DND-41 (cell line): Measurements from ENCODE around the gene RHBDL2.

Experiments
- ATAC-seq: fragments of 200-7000 bp; cut with Tn5 transposase; 3 replicates; pipeline ENCODE4 v1.9.1; 2021; ENCODE audit warnings: low read depth; ENCODE audit not compliant: insufficient read depth
- DNase-seq: peaks from one replicate; pipeline ENCODE4 v3.0.0-alpha.2; 2020
- H2AFZ ChIP-seq: 2 replicates; pipeline ENCODE4 v1.6.0; 2012; ENCODE audit warnings: low read depth, low read length
- H3K27ac ChIP-seq: 2 replicates; pipeline ENCODE4 v1.5.1; 2012; ENCODE audit warnings: low read length, inconsistent platforms
- H3K27me3 ChIP-seq: fragments of 200-600 bp; sonication (generic); 2 replicates; pipeline ENCODE4 v1.6.0; 2012; ENCODE audit warnings: low read length, mild to moderate bottlenecking, inconsistent platforms; ENCODE audit not compliant: insufficient read depth, poor library complexity
- H3K36me3 ChIP-seq: 2 replicates; pipeline ENCODE4 v1.5.1; 2012; ENCODE audit warnings: low read length, inconsistent platforms; ENCODE audit not compliant: insufficient read depth
- H3K4me1 ChIP-seq: 2 replicates; pipeline ENCODE4 v1.5.1; 2012; ENCODE audit warnings: mild to moderate bottlenecking, low read length; ENCODE audit not compliant: insufficient read depth
- H3K4me2 ChIP-seq: 2 replicates; pipeline ENCODE4 v1.6.0; 2012; ENCODE audit warnings: mild to moderate bottlenecking, moderate library complexity, low read length, inconsistent platforms; ENCODE audit not compliant: insufficient read depth
- H3K4me3 ChIP-seq, 2 experiments: fragments of 200-600 bp in 1 of 2; shearing (Covaris generic) in 1 of 2; 2 replicates each; pipeline ENCODE4 v1.5.1; 2012 to 2016; ENCODE audit warnings: inconsistent platforms in 2 of 2, low read length in 2 of 2, mild to moderate bottlenecking in 2 of 2, low read depth in 1 of 2, moderate library complexity in 1 of 2
- H3K79me2 ChIP-seq: 2 replicates; pipeline ENCODE4 v1.6.0; 2012; ENCODE audit warnings: low read length, inconsistent platforms; ENCODE audit not compliant: insufficient read depth
- H3K9ac ChIP-seq: 2 replicates; pipeline ENCODE4 v1.6.0; 2012; ENCODE audit warnings: low read depth, mild to moderate bottlenecking, inconsistent platforms, low read length, moderate library complexity
- H3K9me3 ChIP-seq: 2 replicates; pipeline ENCODE4 v1.5.1; 2012; ENCODE audit warnings: low read length, moderate library complexity, mild to moderate bottlenecking, inconsistent platforms; ENCODE audit not compliant: insufficient read depth, severe bottlenecking
- H4K20me1 ChIP-seq: 2 replicates; pipeline ENCODE4 v1.6.0; 2012; ENCODE audit warnings: low read length; ENCODE audit not compliant: insufficient read depth
- EZH2 ChIP-seq: IDR thresholded peaks from 3 replicates; pipeline ENCODE4 v1.6.1; 2012; ENCODE audit warnings: borderline replicate concordance, low read depth, mild to moderate bottlenecking, moderate library complexity, low read length, inconsistent platforms; ENCODE audit not compliant: severe bottlenecking
- TF ChIP-seq, protein P1 (sequence below): IDR thresholded peaks from 2 replicates; pipeline ENCODE4 v1.5.1; 2012; ENCODE audit warnings: borderline replicate concordance, low read length, moderate library complexity, mild to moderate bottlenecking; ENCODE audit not compliant: poor library complexity, severe bottlenecking; ENCODE audit errors: extremely low read depth

Gene RHBDL2

DNA sequence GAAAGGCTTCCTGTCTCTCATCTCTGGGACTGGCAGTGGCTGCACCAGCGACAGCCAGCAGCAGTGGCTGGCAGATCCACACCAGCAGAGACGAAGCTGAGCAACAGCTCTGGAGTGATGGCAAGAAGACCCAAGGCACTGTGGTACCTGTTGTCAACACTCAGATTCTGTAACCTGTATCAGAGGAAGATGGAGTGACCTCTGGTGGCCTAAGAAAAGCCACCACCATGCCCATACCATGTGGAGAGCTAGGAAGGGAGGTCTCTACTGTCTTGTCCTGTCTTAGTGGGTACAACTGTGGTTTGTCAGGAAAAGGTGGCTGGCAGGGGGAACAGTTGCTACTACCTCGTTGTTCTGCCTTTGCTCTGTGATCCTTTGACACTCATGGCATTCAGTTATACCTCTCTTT, 22.5 kb upstream of the RHBDL2 start:
- Histone ChIP-seq H3K9me3 (no peaks in the 10 kb centered on the region), H3K36me3 (no peaks in the 10 kb centered on the region), H3K79me2 (no peaks in the 10 kb centered on the region), H3K9ac (no peak overlapping the region), H3K4me1 (no peaks in the 10 kb centered on the region), H2AFZ (no peak overlapping the region), H3K27ac (no peak overlapping the region), H3K4me3 (no peak overlapping the region), H4K20me1 (no peaks in the 10 kb centered on the region), H3K4me2 (no peak overlapping the region), H3K27me3 (peaks cover 9% of the 10 kb centered on the region)
- TF ChIP-seq EZH2, result no peak
- TF ChIP-seq, protein P1, sequence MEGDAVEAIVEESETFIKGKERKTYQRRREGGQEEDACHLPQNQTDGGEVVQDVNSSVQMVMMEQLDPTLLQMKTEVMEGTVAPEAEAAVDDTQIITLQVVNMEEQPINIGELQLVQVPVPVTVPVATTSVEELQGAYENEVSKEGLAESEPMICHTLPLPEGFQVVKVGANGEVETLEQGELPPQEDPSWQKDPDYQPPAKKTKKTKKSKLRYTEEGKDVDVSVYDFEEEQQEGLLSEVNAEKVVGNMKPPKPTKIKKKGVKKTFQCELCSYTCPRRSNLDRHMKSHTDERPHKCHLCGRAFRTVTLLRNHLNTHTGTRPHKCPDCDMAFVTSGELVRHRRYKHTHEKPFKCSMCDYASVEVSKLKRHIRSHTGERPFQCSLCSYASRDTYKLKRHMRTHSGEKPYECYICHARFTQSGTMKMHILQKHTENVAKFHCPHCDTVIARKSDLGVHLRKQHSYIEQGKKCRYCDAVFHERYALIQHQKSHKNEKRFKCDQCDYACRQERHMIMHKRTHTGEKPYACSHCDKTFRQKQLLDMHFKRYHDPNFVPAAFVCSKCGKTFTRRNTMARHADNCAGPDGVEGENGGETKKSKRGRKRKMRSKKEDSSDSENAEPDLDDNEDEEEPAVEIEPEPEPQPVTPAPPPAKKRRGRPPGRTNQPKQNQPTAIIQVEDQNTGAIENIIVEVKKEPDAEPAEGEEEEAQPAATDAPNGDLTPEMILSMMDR, result peak; percentile 40
- ATAC-seq (peak; percentile 47; the same call in 1 of the 3 replicates), DNase-seq (no peak)

DNA sequence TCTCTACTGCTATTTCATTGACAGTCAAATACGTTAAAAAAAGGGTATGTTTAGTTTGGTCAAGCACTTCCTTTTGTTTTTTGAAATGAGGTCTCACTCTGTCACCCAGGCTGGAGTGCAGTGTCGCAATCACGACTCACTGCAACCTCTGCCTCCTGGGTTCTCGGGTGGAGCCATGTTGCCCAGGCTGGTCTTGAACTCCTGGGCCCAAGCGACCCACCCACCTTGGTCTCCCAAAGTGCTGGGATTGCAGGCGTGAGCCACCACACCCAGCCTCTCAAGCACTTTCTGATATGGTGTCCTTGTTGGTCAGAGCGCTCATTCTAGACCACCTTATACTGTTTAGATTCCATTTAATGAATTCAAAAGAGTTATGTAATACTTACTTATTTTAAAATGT, 20.9 kb upstream of the RHBDL2 start:
- DNase-seq (no peak), ATAC-seq (no peak)
- Histone ChIP-seq H3K4me3 (no peak overlapping the region), H3K4me1 (no peaks in the 10 kb centered on the region), H3K79me2 (no peaks in the 10 kb centered on the region), H3K36me3 (no peaks in the 10 kb centered on the region), H2AFZ (no peak overlapping the region), H3K27me3 (peaks cover 7% of the 10 kb centered on the region), H3K27ac (no peak overlapping the region), H3K4me2 (no peak overlapping the region), H3K9me3 (no peaks in the 10 kb centered on the region), H3K9ac (no peak overlapping the region), H4K20me1 (no peaks in the 10 kb centered on the region)
- no peak for TF ChIP-seq EZH2
- TF ChIP-seq, protein P1, result no peak

DNA sequence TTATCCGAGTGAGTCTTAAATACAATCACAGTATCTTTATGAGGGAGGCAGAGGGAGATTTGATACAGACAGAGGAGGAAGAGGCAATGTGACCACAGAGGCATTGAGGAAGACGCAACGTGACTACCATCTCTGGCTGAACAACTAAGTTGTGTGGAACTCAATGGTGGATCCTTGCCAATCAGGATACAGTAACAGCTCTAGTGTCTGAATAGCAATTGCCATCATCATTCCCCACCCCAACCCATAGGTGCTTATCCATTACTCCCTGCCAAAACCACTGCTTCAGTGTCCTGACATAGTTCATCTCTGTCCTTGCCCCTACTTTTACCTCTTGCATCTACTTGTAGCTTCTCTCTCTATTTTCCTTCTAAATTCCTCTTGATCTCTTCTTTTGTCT, 20.5 kb upstream of the RHBDL2 start:
- no peak for TF ChIP-seq EZH2
- TF ChIP-seq, protein P1, result no peak
- no peaks in the 10 kb centered on the region for H3K79me2 ChIP-seq
- no peaks in the 10 kb centered on the region for H3K4me1 ChIP-seq
- no peaks in the 10 kb centered on the region for H3K9me3 ChIP-seq
- H3K27ac ChIP-seq, result no peak overlapping the region
- no peaks in the 10 kb centered on the region for H4K20me1 ChIP-seq
- H3K4me2 ChIP-seq, result no peak overlapping the region
- H3K27me3 ChIP-seq, result peaks cover 7% of the 10 kb centered on the region
- no peak for ATAC-seq
- H3K36me3 ChIP-seq, result no peaks in the 10 kb centered on the region
- no peak for DNase-seq
- no peak overlapping the region for H3K4me3 ChIP-seq
- H2AFZ ChIP-seq, result no peak overlapping the region
- H3K9ac ChIP-seq, result no peak overlapping the region

DNA sequence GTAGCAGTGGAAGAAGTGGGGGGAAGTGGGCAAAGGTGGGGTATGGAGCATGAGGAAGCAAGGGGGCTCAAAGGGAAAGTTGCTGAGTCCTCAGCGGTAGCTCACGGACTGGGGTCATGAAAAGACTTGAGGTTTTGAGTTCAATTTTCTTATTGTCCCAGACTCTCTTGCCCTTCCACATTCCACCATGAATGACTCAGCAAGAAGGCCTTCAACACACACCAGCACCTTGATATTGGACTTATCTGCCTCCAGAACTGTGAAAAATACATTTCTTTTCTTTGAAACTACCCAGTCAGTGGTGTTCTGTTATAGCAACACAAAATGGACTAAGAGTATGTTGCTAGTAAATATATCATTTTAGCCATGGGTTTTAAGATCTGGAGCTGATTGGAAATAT, 17.3 kb upstream of the RHBDL2 start:
- no peaks in the 10 kb centered on the region for H3K4me1 ChIP-seq
- H3K9ac ChIP-seq, result no peak overlapping the region
- no peaks in the 10 kb centered on the region for H3K79me2 ChIP-seq
- TF ChIP-seq EZH2, result no peak
- TF ChIP-seq, protein P1, result no peak
- no peaks in the 10 kb centered on the region for H3K36me3 ChIP-seq
- no peaks in the 10 kb centered on the region for H4K20me1 ChIP-seq
- H2AFZ ChIP-seq, result no peak overlapping the region
- H3K9me3 ChIP-seq, result no peaks in the 10 kb centered on the region
- peaks cover 4% of the 10 kb centered on the region for H3K27me3 ChIP-seq
- H3K4me2 ChIP-seq, result no peak overlapping the region
- no peak for DNase-seq
- no peak overlapping the region for H3K27ac ChIP-seq
- H3K4me3 ChIP-seq, result no peak overlapping the region
- ATAC-seq, result no peak
